Sigmoid colon (tissue), 7 donors: Measurements from ENCODE around the gene EHBP1. TPM values are rescaled to one million over a fixed set of nuclear protein-coding genes. Genes with fewer than 3 reads are reported as not detected.

Experiments
- DNase-seq: peaks from one replicate; pipeline ENCODE4 v3.0.0-alpha.2; 2019
- H3K27ac ChIP-seq, 4 donors: fragments of 200-600 bp; sonication (generic); one replicate each; pipeline ENCODE4 v1.5.1; 2016 to 2019; ENCODE audit warnings: mild to moderate bottlenecking in 1 of 4
- H3K27me3 ChIP-seq, 3 donors: fragments of 200-600 bp; sonication (generic); one replicate each; pipeline ENCODE4 v1.5.1; 2019; ENCODE audit warnings: mild to moderate bottlenecking in 1 of 3
- H3K36me3 ChIP-seq, 4 donors: fragments of 200-600 bp; sonication (generic); one replicate each; pipeline ENCODE4 v1.5.1; 2016 to 2019
- H3K4me1 ChIP-seq, 4 donors: fragments of 200-600 bp; sonication (generic); one replicate each; pipeline ENCODE4 v1.5.1; 2017 to 2019
- H3K4me3 ChIP-seq, 4 donors: fragments of 200-600 bp; sonication (generic); one replicate each; pipeline ENCODE4 v1.5.1; 2017 to 2019; ENCODE audit warnings: mild to moderate bottlenecking in 2 of 4, moderate library complexity in 1 of 4
- H3K9me3 ChIP-seq, 4 donors: fragments of 200-600 bp in 3 of 4; sonication (generic) in 3 of 4; one replicate each; pipeline versions ENCODE4 v1.5.1 to v1.6.1; 2013 to 2019
- CTCF ChIP-seq, 4 experiments: fragments of 450-650 bp in 3 of 4; fragments of 200-600 bp in 1 of 4; IDR thresholded peaks; one replicate each; pipeline ENCODE4 v1.5.1; 2016 to 2019; ENCODE audit warnings: antibody characterized with exemption in 4 of 4, mild to moderate bottlenecking in 3 of 4, moderate library complexity in 2 of 4
- EP300 ChIP-seq, 4 donors: sonication (generic); formaldehyde crosslinking; IDR thresholded peaks; one replicate each; pipeline ENCODE4 v1.6.1; 2017; ENCODE audit warnings: antibody characterized with exemption in 4 of 4
- POLR2A ChIP-seq, 2 donors: fragments of 450-650 bp; IDR thresholded peaks; one replicate each; pipeline ENCODE4 v1.6.1; 2016; ENCODE audit warnings: antibody characterized with exemption in 2 of 2, mild to moderate bottlenecking in 2 of 2, moderate library complexity in 2 of 2
- POLR2AphosphoS5 ChIP-seq, 4 donors: sonication (generic); formaldehyde crosslinking; IDR thresholded peaks; one replicate each; pipeline ENCODE4 v1.6.1; 2017; ENCODE audit warnings: antibody characterized with exemption in 4 of 4
- WGBS, 2 donors: extraction: QIAGEN DNeasy Blood & Tissue Kit; methylation state at CpG; one replicate each; pipeline ENCODE4 v1.1.7; 2013; 5-methylcytosine and 5-hydroxymethylcytosine counted together
- intact Hi-C: fragments of 100-400 bp; cut with DNase I; formaldehyde crosslinking; loops from one replicate; pipeline ENCODE4 v1.15.1; 2023
- polyA plus RNA-seq, 3 donors: library from polyadenylated mRNA; stranded (reverse); fragments of 200-250 nt; gene quantifications; one replicate each; pipeline ENCODE4 v1.2.3, GENCODE V29; 2013
- total RNA-seq, 4 donors: library from RNA; depleted of rRNA; stranded (reverse); fragments of >200 nt; gene quantifications; one replicate each; pipeline ENCODE4 v1.1.0, GENCODE V29; 2016
- donor health status: healthy with polysubstance abuse.
- donor health status: Bipolar disorder and iron deficiency.
- donor health status: healthy.

Gene EHBP1
- total and polyA plus RNA-seq, 7 donors = 12.7 to 161 (median 121) TPM

GRCh38 chr2:63044362-63045327, 339.1 kb downstream of the EHBP1 start:
- TF ChIP-seq POLR2AphosphoS5 (IDR thresholded peaks at IDR 0.05) = no peak
- no peak for TF ChIP-seq EP300 (IDR thresholded peaks at IDR 0.05)
- no peak for TF ChIP-seq CTCF (IDR thresholded peaks at IDR 0.05)
- no peak for TF ChIP-seq POLR2A (IDR thresholded peaks at IDR 0.05)
- Histone ChIP-seq H3K4me3 (no peak overlapping the region), H3K27ac (no peak overlapping the region), H3K27me3 (peaks cover 27 to 74% (median 39%) of the 10 kb centered on the region in 3 donors), H3K9me3 (peaks cover 0 to 4% (median 0%) of the 10 kb centered on the region in 4 donors), H3K36me3 (peaks cover 0 to 31% (median 11%) of the 10 kb centered on the region in 4 donors), H3K4me1 (peaks cover 0 to 19% (median 15%) of the 10 kb centered on the region in 4 donors)
- WGBS, 2 donors = 96 to 97% methylated on average over 36 of the region's 36 CpGs
- DNase-seq = no peak
- intact Hi-C loops = no loop called here

- Histone ChIP-seq H3K4me1 (peaks cover 2 to 38% (median 33%) of the 10 kb centered on the region in 4 donors), H3K9me3 (peaks cover 0 to 4% (median 0%) of the 10 kb centered on the region in 4 donors), H3K36me3 (peaks cover 0 to 31% (median 9%) of the 10 kb centered on the region in 4 donors), H3K27me3 (peaks cover 41 to 93% (median 58%) of the 10 kb centered on the region in 3 donors), H3K4me3 (no peak overlapping the region), H3K27ac (no peak overlapping the region)
- no peak for DNase-seq
- intact Hi-C loops = no loop called here
- WGBS, 2 donors = 93 to 95% methylated on average over 7 of the region's 7 CpGs
- TF ChIP-seq POLR2AphosphoS5 (IDR thresholded peaks at IDR 0.05) (no peak), EP300 (IDR thresholded peaks at IDR 0.05) (no peak), POLR2A (IDR thresholded peaks at IDR 0.05) (no peak), CTCF (IDR thresholded peaks at IDR 0.05) (no peak)
Observed at GRCh38 chr2:63046552-63046951, 341.0 kb downstream of the EHBP1 start.

DNA sequence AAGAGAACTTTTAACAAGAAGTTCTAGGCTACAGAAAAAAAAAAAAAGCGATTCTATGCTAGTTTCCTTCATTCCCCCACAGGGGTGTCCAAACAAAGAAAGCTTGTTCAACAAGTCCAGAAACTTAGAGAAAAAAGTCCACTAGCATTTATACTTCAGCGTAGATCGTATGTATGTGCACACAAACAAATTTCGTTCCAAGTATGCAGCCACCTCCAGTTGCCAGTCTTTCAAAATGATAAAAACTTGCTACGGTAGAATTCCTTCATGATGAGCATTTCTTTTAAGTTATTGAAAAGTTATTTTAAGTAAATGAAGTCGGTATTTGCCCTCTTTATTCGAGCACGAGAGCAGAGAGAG, 341.4 kb downstream of the EHBP1 start:
- H3K36me3 ChIP-seq = peaks cover 0 to 31% (median 9%) of the 10 kb centered on the region in 4 donors
- 29 to 52% methylated on average over 8 of the region's 8 CpGs for WGBS, 2 donors
- DNase-seq = no peak
- TF ChIP-seq EP300 (IDR thresholded peaks at IDR 0.05) (no peak), POLR2A (IDR thresholded peaks at IDR 0.05) (no peak), POLR2AphosphoS5 (IDR thresholded peaks at IDR 0.05) (no peak), CTCF (IDR thresholded peaks at IDR 0.05) (no peak)
- no peak overlapping the region for H3K4me3 ChIP-seq
- H3K27ac ChIP-seq = no peak overlapping the region
- peaks cover 0 to 7% (median 0%) of the 10 kb centered on the region in 4 donors for H3K9me3 ChIP-seq
- peaks cover 45 to 95% (median 62%) of the 10 kb centered on the region in 3 donors for H3K27me3 ChIP-seq
- intact Hi-C loops = no loop called here
- H3K4me1 ChIP-seq = peaks cover 2 to 39% (median 33%) of the 10 kb centered on the region in 4 donors

- peaks cover 0 to 31% (median 9%) of the 10 kb centered on the region in 4 donors for H3K36me3 ChIP-seq
- 11 to 23% methylated on average over 71 of the region's 71 CpGs for WGBS, 2 donors
- no peak overlapping the region for H3K27ac ChIP-seq
- DNase-seq = peak; percentile 64
- peaks cover 2 to 39% (median 33%) of the 10 kb centered on the region in 4 donors for H3K4me1 ChIP-seq
- peaks cover 0 to 8% (median 0%) of the 10 kb centered on the region in 4 donors for H3K9me3 ChIP-seq
- TF ChIP-seq CTCF (IDR thresholded peaks at IDR 0.05) (no peak), POLR2AphosphoS5 (IDR thresholded peaks at IDR 0.05) (no peak), POLR2A (IDR thresholded peaks at IDR 0.05) (no peak), EP300 (IDR thresholded peaks at IDR 0.05) (no peak)
- peaks cover 49 to 95% (median 69%) of the 10 kb centered on the region in 3 donors for H3K27me3 ChIP-seq
- no peak overlapping the region for H3K4me3 ChIP-seq
- intact Hi-C loops = no loop called here
Observed at GRCh38 chr2:63047321-63048279, 342.1 kb downstream of the EHBP1 start.
